Airway epithelial cell (primary cell): ENCODE results near the gene PLAU. TPM values are rescaled to one million over a fixed set of nuclear protein-coding genes. Genes with fewer than 3 reads are reported as not detected.

Experiments used
- total RNA-seq: library from RNA; depleted of rRNA; stranded (reverse); fragments of >200 nt; gene quantifications from 2 replicates; pipeline ENCODE4 v1.2.3, GENCODE V29; 2015

The PLAU gene
- 167 and 177 TPM in 2 replicates for total RNA-seq

DNA sequence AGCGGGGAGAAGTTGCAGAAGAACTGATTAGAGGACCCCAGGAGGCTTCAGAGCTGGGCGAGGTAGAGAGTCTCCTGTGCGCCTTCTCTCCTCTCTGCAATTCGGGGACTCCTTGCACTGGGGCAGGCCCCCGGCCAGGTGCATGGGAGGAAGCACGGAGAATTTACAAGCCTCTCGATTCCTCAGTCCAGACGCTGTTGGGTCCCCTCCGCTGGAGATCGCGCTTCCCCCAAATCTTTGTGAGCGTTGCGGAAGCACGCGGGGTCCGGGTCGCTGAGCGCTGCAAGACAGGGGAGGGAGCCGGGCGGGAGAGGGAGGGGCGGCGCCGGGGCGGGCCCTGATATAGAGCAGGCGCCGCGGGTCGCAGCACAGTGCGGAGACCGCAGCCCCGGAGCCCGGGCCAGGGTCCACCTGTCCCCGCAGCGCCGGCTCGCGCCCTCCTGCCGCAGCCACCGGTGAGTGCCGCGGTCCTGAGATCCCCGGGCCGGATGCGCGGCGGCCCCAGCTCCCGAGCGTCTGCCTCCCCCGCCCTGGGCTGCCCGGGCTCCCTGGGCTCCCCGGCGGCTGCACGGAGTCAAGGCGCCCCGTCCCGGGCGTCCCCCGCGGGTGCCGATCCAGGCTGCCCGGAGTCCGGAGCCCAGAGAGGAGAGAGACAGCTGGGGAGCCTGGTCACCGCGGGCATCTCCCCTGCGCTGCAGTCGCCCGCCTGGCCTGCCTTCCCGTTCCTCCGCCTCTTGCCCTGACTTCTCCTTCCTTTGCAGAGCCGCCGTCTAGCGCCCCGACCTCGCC is at the start of gene PLAU:
TSS of gene PLAU (plus strand) at position 369 of the 789 bp plus-strand sequence. CDS start 424 bp downstream, outside the sequence.

GRCh38 chr10:73874267-73875138 is 36.4 kb upstream of the PLAU start, which contains the start of gene CAMK2G:
TSS of gene CAMK2G (minus strand) at chr10:73874555. CDS start at chr10:73874461, 94 bp downstream.

Other genes with a start within 250 kb of the PLAU start
- gene AGAP5, start 213.0 kb upstream of the PLAU start, total RNA-seq: 0.60 and 1.5 TPM in 2 replicates
- gene SEC24C, start 166.8 kb upstream of the PLAU start, total RNA-seq: 48.7 and 69.4 TPM in 2 replicates
- gene CHCHD1, start 129.1 kb upstream of the PLAU start, total RNA-seq: 55.2 and 64.0 TPM in 2 replicates
- 41.3 and 41.6 TPM in 2 replicates for gene ZSWIM8, start 125.5 kb upstream of the PLAU start, total RNA-seq
- gene NDST2, start 99.5 kb upstream of the PLAU start, total RNA-seq: 17.6 and 28.2 TPM in 2 replicates
- 16.4 and 25.2 TPM in 2 replicates for gene CAMK2G, start 36.6 kb upstream of the PLAU start, total RNA-seq
- 77.5 and 96.2 TPM in 2 replicates for gene VCL, start 87.0 kb downstream of the PLAU start, total RNA-seq
- gene AP3M1, start 239.7 kb downstream of the PLAU start, total RNA-seq: 25.8 and 30.3 TPM in 2 replicates
- gene ADK, start 240.1 kb downstream of the PLAU start, total RNA-seq: 81.3 and 82.2 TPM in 2 replicates